GM12873 (cell line): ENCODE measurements around the gene SYT14.

Source experiments
- TF ChIP-seq, protein P1 (sequence below): IDR thresholded peaks from 2 replicates; pipeline ENCODE4 v1.5.1; 2012; ENCODE audit warnings: low read depth, mild to moderate bottlenecking, moderate library complexity, low read length, control low read depth; ENCODE audit not compliant: insufficient read depth; ENCODE audit errors: missing control alignments

The SYT14 gene

DNA sequence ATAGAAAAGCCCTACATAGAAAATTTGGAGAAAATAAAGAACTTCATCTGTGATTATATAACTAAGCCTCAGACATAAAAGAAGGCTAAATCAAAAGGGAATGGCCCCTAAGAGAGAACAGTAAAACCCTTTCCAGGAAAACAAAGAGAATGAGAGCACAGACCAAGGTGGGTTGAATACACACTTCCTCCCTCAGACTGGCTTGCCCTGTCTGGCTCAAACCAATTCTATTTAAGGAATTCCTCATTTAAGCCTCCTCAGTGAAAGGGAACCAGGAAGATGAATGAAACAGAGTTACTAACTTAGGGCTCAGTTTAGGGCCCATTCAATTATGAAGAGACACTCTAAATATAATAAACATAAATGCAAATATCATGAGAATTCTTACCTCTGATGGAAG, 10.6 kb upstream of the SYT14 start:
- TF ChIP-seq, protein P1, sequence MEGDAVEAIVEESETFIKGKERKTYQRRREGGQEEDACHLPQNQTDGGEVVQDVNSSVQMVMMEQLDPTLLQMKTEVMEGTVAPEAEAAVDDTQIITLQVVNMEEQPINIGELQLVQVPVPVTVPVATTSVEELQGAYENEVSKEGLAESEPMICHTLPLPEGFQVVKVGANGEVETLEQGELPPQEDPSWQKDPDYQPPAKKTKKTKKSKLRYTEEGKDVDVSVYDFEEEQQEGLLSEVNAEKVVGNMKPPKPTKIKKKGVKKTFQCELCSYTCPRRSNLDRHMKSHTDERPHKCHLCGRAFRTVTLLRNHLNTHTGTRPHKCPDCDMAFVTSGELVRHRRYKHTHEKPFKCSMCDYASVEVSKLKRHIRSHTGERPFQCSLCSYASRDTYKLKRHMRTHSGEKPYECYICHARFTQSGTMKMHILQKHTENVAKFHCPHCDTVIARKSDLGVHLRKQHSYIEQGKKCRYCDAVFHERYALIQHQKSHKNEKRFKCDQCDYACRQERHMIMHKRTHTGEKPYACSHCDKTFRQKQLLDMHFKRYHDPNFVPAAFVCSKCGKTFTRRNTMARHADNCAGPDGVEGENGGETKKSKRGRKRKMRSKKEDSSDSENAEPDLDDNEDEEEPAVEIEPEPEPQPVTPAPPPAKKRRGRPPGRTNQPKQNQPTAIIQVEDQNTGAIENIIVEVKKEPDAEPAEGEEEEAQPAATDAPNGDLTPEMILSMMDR: no peak

DNA sequence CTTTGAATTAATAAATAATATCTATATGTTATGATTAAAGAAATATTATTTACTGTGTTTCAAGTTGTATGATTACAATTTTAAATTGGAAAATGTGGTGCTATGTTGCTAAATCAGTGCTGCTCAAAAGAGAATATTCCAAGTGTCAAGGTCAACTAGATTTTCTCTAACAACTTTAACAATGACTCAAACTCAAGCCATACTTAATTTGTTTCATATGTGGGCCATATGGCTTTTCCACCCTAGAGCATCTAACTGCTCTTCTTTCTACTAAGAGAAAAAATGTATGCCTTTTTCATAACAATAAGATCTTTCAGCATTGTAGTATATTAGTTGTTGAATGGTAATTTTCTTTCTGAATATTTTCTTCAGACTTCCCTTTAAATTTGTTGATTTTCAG, 8.3 kb upstream of the SYT14 start:
- TF ChIP-seq, protein P1: no peak

DNA sequence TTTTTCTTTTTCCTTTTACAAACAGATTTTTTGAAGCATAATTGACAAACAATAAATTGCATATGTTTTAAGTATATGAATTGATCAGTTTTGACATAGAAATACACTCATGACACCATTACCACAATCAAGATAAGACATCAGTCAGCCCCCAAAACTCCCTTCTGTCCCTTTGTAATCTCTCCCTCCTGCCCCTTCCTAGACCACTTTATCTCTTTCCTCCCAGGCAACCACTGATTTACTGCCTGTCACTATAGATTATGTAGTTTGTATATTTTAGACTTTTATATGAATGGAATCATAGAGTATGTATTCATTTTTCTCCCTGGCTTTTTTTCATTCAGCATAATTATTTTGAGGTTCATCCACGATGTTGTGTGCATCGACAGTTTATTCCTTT, 6.9 kb upstream of the SYT14 start:
- TF ChIP-seq, protein P1: no peak

- TF ChIP-seq, protein P1: no peak
Observed at GRCh38 chr1:209936125-209936524, 1.9 kb upstream of the SYT14 start.

DNA sequence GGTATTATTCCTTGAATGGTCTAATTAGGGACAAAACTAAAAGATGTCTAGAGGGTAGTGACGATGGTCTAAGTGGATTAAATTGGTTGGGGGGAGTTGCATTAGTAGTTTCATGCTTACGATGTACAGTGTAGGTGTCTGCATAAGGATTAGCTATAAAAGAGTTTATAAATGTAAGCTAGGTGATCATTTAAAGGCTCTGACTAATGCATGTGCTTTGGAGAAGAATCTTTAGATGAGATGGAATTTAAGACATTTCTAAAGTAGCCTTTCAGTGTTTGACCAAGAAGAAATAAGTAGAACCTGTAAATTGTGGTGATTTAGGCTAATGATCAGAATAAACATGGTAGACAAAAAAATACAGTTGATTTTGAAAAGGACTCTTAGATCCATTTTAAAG, 7.4 kb downstream of the SYT14 start:
- TF ChIP-seq, protein P1: no peak

DNA sequence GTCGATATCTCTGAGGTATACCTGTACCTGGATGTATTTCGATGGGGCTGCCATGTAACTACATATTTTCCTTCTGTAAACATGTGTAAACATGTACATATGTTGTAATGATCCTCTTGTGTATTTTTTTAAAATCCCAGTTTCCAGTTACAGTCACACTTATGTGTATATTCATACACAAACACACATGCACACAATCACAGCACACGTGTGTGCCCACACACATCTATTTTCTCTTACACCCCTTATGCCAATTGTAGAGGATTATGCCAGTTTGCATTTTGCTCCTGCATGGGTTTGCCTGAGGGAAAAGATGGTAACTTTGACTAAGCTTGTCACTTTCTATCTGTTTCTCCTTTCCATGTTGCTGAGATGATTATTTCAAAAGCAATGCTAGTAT, 10.1 kb downstream of the SYT14 start:
- TF ChIP-seq, protein P1: no peak

DNA sequence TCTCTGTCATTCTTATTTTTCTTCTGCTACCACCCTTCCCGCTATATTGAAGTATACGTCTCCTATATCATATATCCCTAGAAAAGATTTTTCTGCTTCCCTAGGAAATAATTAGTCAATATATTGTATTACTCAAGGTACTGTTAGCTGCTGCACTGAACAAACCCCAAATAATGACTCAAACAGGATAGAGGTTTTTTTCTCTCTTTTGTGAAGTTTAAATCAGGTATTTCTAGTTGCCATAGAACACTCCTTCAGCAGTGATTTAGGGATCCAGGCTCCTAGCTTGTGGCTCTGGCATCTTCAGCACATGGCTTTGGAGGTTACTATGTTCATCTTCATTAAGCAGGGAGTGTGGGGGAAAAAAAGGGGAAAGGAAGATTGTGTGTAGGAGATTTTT, 18.1 kb downstream of the SYT14 start:
- TF ChIP-seq, protein P1: no peak

GRCh38 chr1:209959623-209960022, 21.6 kb downstream of the SYT14 start:
- TF ChIP-seq, protein P1: no peak
